PFSK-1 (cell line): Measurements from ENCODE around the gene CACHD1.

Experiments
- FOXP2 ChIP-seq: optimal IDR thresholded peaks from 2 replicates; pipeline ENCODE3; 2011; ENCODE audit warnings: borderline replicate concordance, control low read depth, inconsistent platforms; ENCODE audit not compliant: insufficient read depth; ENCODE audit errors: extremely low read length, extremely low read depth
- POLR2AphosphoS5 ChIP-seq: IDR thresholded peaks from 2 replicates; pipeline ENCODE4 v1.6.1; 2012; ENCODE audit warnings: low read depth, mild to moderate bottlenecking, control low read depth, low read length, moderate library complexity
- SIN3A ChIP-seq: IDR thresholded peaks from 2 replicates; pipeline ENCODE4 v1.6.1; 2012; ENCODE audit warnings: mild to moderate bottlenecking, low read length, moderate library complexity, borderline replicate concordance; ENCODE audit not compliant: insufficient read depth
- TAF1 ChIP-seq: IDR thresholded peaks from 2 replicates; pipeline ENCODE4 v1.6.1; 2012; ENCODE audit warnings: low read length, control low read depth, borderline replicate concordance; ENCODE audit not compliant: insufficient read depth
- TF ChIP-seq, protein P1 (sequence below), 2 experiments: IDR thresholded peaks; 2 replicates each; pipeline versions ENCODE4 v1.6.1 to v1.8.0; 2011 to 2012; ENCODE audit warnings: low read depth in 2 of 2, low read length in 2 of 2, control low read depth in 1 of 2, inconsistent platforms in 1 of 2, mild to moderate bottlenecking in 1 of 2, moderate library complexity in 1 of 2; ENCODE audit not compliant: insufficient read depth in 1 of 2

DNA sequence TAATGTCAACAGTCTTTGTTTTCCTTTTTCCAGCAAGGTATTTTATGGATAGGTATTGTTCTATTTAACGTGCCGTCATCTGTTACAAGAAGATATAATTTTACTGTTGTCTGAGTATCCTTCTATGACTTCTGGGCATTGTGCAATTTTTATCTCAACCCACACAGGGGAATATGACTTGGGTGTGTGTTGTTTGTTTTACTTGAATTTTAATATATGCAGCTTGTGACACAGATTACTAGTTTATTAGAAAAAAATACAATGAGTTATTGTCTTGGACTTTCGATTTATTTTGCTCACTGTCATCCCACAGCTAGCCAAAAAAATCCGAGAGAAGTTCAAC, 111.9 kb downstream of the CACHD1 start:
- TF ChIP-seq, protein P1, sequence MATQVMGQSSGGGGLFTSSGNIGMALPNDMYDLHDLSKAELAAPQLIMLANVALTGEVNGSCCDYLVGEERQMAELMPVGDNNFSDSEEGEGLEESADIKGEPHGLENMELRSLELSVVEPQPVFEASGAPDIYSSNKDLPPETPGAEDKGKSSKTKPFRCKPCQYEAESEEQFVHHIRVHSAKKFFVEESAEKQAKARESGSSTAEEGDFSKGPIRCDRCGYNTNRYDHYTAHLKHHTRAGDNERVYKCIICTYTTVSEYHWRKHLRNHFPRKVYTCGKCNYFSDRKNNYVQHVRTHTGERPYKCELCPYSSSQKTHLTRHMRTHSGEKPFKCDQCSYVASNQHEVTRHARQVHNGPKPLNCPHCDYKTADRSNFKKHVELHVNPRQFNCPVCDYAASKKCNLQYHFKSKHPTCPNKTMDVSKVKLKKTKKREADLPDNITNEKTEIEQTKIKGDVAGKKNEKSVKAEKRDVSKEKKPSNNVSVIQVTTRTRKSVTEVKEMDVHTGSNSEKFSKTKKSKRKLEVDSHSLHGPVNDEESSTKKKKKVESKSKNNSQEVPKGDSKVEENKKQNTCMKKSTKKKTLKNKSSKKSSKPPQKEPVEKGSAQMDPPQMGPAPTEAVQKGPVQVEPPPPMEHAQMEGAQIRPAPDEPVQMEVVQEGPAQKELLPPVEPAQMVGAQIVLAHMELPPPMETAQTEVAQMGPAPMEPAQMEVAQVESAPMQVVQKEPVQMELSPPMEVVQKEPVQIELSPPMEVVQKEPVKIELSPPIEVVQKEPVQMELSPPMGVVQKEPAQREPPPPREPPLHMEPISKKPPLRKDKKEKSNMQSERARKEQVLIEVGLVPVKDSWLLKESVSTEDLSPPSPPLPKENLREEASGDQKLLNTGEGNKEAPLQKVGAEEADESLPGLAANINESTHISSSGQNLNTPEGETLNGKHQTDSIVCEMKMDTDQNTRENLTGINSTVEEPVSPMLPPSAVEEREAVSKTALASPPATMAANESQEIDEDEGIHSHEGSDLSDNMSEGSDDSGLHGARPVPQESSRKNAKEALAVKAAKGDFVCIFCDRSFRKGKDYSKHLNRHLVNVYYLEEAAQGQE (IDR thresholded peaks at IDR 0.05; ENCODE audit: insufficient read depth in 1 of 2, low read depth in 2 of 2, low read length in 2 of 2) = no peak
- TF ChIP-seq FOXP2 (no peak), POLR2AphosphoS5 (no peak), SIN3A (no peak), TAF1 (no peak)
